SU-DHL-6 (cell line): ENCODE data around the gene TMEM109.

Experiments used
- H2AFZ ChIP-seq: fragments of 200-600 bp; sonication (generic); 2 replicates; pipeline ENCODE4 v1.6.1; 2014; ENCODE audit warnings: low read depth, mild to moderate bottlenecking, moderate library complexity, mixed read lengths, antibody characterized with exemption, low read length; ENCODE audit not compliant: severe bottlenecking
- H3F3A ChIP-seq: fragments of 200-600 bp; shearing (Covaris generic); 2 replicates; pipeline ENCODE4 v1.6.0; 2016; ENCODE audit warnings: antibody characterized with exemption, mild to moderate bottlenecking; ENCODE audit not compliant: insufficient read depth
- H3K27ac ChIP-seq: fragments of 200-600 bp; sonication (generic); 2 replicates; pipeline ENCODE4 v1.5.1; 2016; ENCODE audit warnings: low read depth, mild to moderate bottlenecking, low read length, moderate library complexity, mixed read lengths
- H3K27me3 ChIP-seq: fragments of 200-600 bp; sonication (generic), shearing (Covaris generic); 2 replicates; pipeline ENCODE4 v1.6.0; 2014; ENCODE audit warnings: mild to moderate bottlenecking, low read length
- H3K36me3 ChIP-seq: fragments of 200-600 bp; sonication (generic); 2 replicates; pipeline ENCODE4 v1.6.1; 2014; ENCODE audit warnings: mild to moderate bottlenecking, low read length, mixed read lengths
- H3K4me2 ChIP-seq: fragments of 300-600, 200-600 bp; shearing (Covaris generic), sonication (generic); 2 replicates; pipeline ENCODE4 v1.6.0; 2014; ENCODE audit warnings: low read length, low read depth, mild to moderate bottlenecking; ENCODE audit not compliant: poor library complexity, severe bottlenecking
- H3K4me3 ChIP-seq: fragments of 200-600 bp; sonication (generic); 2 replicates; pipeline ENCODE4 v1.5.1; 2014; ENCODE audit warnings: antibody characterized with exemption, low read length, mild to moderate bottlenecking, mixed read lengths; ENCODE audit not compliant: insufficient read depth, poor library complexity, severe bottlenecking
- H3K79me2 ChIP-seq: fragments of 200-600 bp; sonication (generic); 2 replicates; pipeline ENCODE4 v1.6.1; 2014; ENCODE audit warnings: mild to moderate bottlenecking, low read length, moderate library complexity; ENCODE audit not compliant: insufficient read depth
- H3K9ac ChIP-seq: fragments of 200-600 bp; sonication (generic); 2 replicates; pipeline ENCODE4 v1.7.0; 2014; ENCODE audit warnings: mild to moderate bottlenecking, low read length
- H3K9me2 ChIP-seq: fragments of 200-600 bp; sonication (generic); replicated peaks from 2 replicates; pipeline ENCODE4 v1.6.1; 2014; ENCODE audit warnings: low read length; ENCODE audit not compliant: insufficient read depth
- H3K9me3 ChIP-seq: fragments of 200-600 bp; sonication (generic); 2 replicates; pipeline ENCODE4 v1.6.1; 2014; ENCODE audit warnings: low read length, mixed read lengths; ENCODE audit not compliant: insufficient read depth
- H4K20me1 ChIP-seq: fragments of 200-600 bp; sonication (generic); 2 replicates; pipeline ENCODE4 v1.6.1; 2014; ENCODE audit warnings: low read depth, mild to moderate bottlenecking, antibody characterized with exemption, low read length, moderate library complexity, mixed read lengths
- CTCF ChIP-seq: fragments of 200-600 bp; sonication (generic); IDR thresholded peaks from one replicate; pipeline ENCODE4 v1.5.1; 2017; ENCODE audit warnings: antibody characterized with exemption, mild to moderate bottlenecking, low read length, moderate library complexity; ENCODE audit not compliant: insufficient read depth, poor library complexity, severe bottlenecking
- EZH2phosphoT487 ChIP-seq: fragments of 200-600 bp; sonication (generic), shearing (Covaris generic); conservative IDR thresholded peaks from 2 replicates; pipeline ENCODE4 v1.6.1; 2018; ENCODE audit warnings: mild to moderate bottlenecking, antibody characterized with exemption, low read length, moderate library complexity, mixed read lengths

Gene TMEM109

DNA sequence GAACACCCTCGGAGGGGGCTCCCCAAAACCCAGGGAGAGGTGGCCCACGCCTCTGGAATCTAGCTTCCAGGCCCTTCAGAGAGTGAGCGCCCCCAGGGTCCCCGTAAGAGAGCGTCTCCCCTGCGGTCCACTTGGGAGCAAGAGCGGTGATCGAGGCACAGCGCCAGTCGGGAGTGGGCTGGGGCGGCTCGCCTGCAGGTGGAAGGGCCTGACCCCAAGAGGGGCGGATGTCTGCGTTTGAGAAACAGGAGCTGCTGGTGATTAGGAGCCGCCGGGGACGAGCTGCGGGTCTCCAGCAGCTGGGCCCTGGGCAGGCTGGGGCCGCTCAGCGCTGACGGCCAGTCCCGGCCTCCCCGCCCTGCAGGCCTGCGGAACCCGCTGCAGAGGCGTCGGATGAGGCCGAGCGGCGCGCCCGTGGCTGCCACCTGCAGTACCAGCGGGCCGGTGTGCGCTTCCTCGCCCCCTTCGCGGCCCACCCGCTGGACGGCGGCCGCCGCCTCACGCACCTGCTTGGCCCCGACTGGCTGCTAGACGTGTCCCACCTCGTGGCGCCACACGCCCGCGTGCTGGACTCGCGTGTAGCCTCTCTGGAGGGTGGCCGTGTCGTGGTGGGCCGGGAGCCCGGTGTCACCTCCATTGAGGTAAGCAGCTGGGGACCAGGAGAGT lies 20.3 kb downstream of the TMEM109 start:
- Histone ChIP-seq H3K27me3 (no peaks in the 10 kb centered on the region), H3K4me3 (no peak overlapping the region), H2AFZ (no peak overlapping the region), H3K9me3 (no peaks in the 10 kb centered on the region), H3K27ac (no peak overlapping the region), H3K4me2 (no peak overlapping the region), H3K36me3 (no peaks in the 10 kb centered on the region), H3F3A (peaks cover 10% of the 10 kb centered on the region), H4K20me1 (no peaks in the 10 kb centered on the region), H3K9ac (no peak overlapping the region), H3K79me2 (no peaks in the 10 kb centered on the region), H3K9me2 (no peaks in the 10 kb centered on the region)
- TF ChIP-seq EZH2phosphoT487 (no peak), CTCF (no peak)

- TF ChIP-seq CTCF (no peak), EZH2phosphoT487 (no peak)
- H3K27me3 ChIP-seq, result no peaks in the 10 kb centered on the region
- no peaks in the 10 kb centered on the region for H4K20me1 ChIP-seq
- H3F3A ChIP-seq, result peaks cover 10% of the 10 kb centered on the region
- H3K4me3 ChIP-seq, result no peak overlapping the region
- no peaks in the 10 kb centered on the region for H3K79me2 ChIP-seq
- H2AFZ ChIP-seq, result no peak overlapping the region
- no peak overlapping the region for H3K9ac ChIP-seq
- H3K4me2 ChIP-seq, result no peak overlapping the region
- no peak overlapping the region for H3K27ac ChIP-seq
- H3K9me3 ChIP-seq, result no peaks in the 10 kb centered on the region
- H3K9me2 ChIP-seq, result no peaks in the 10 kb centered on the region
- no peaks in the 10 kb centered on the region for H3K36me3 ChIP-seq
Measured at GRCh38 chr11:60934790-60935605, 21.0 kb downstream of the TMEM109 start.

DNA sequence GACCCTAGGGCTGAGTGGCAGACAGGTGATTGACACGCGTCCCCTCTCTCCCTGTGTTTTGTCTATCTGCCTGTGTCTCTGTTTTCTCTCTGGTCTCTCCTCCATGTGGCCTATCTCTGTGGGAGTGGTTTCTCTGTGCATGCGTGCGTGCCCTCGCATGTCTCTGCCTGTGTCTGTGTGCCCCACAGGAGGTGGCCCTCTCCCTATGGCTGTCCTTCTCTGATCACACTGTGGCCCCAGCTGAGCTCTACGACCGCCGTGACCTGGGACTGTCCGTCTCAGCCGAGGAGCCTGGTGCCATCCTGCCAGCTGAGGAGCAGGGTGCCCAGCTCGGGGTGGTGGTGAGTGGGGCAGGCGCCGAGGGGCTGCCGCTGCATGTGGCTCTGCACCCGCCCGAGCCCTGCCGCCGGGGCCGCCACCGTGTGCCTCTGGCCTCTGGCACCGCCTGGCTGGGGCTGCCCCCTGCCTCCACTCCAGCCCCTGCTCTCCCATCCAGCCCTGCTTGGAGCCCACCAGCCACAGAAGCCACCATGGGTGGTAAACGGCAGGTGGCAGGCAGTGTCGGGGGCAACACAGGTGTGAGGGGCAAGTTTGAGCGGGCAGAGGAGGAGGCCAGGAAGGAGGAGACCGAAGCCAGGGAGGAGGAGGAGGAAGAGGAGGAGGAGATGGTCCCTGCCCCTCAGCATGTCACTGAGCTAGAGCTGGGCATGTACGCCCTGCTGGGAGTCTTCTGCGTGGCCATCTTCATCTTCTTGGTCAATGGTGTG lies 21.9 kb downstream of the TMEM109 start:
- Histone ChIP-seq H3K9ac (no peak overlapping the region), H4K20me1 (no peaks in the 10 kb centered on the region), H3K27ac (no peak overlapping the region), H3K36me3 (no peaks in the 10 kb centered on the region), H3K9me3 (no peaks in the 10 kb centered on the region), H3K79me2 (no peaks in the 10 kb centered on the region), H3K4me3 (no peak overlapping the region), H3F3A (peaks cover 10% of the 10 kb centered on the region), H3K4me2 (no peak overlapping the region), H2AFZ (no peak overlapping the region), H3K27me3 (no peaks in the 10 kb centered on the region), H3K9me2 (no peaks in the 10 kb centered on the region)
- TF ChIP-seq EZH2phosphoT487 (no peak), CTCF (no peak)
